Limb (tissue), 2 donors: ENCODE measurements around the gene IL25.
"Not testable (repeated sequence)": the region's sequence is repeated elsewhere in the genome, so short reads cannot be mapped to it uniquely, and the experiment has no call there.

ENCODE experiments used
- DNase-seq, 2 donors: peaks; one replicate each; pipeline ENCODE4 v3.0.0-alpha.2; 2016; ENCODE audit errors: extremely low spot score in 2 of 2

The IL25 gene

GRCh38 chr14:23372509-23372908 lies at the start of gene IL25:
Gene IL25, plus strand, starts transcription at chr14:23372809.
- DNase-seq = no peak

GRCh38 chr14:23323838-23324454 lies 48.7 kb upstream of the IL25 start:
- no peak for DNase-seq

- DNase-seq = no peak
Measured at GRCh38 chr14:23324455-23324846, 48.2 kb upstream of the IL25 start.

GRCh38 chr14:23324993-23325392 lies 47.6 kb upstream of the IL25 start:
- DNase-seq = no peak

- DNase-seq = not testable (repeated sequence)
Measured at GRCh38 chr14:23325746-23326145, 46.9 kb upstream of the IL25 start.

- DNase-seq = no peak
Measured at GRCh38 chr14:23326491-23327332, 45.9 kb upstream of the IL25 start.

GRCh38 chr14:23327947-23328744 lies 44.5 kb upstream of the IL25 start:
- peak; percentile 73 to 77 for DNase-seq

- DNase-seq = no peak
Measured at GRCh38 chr14:23335623-23336022, 37.0 kb upstream of the IL25 start.

- DNase-seq = no peak
Measured at GRCh38 chr14:23339506-23340268, 32.9 kb upstream of the IL25 start.

GRCh38 chr14:23344481-23344880 lies 28.1 kb upstream of the IL25 start:
- no peak for DNase-seq

- DNase-seq = no peak
Measured at GRCh38 chr14:23345987-23346692, 26.5 kb upstream of the IL25 start.

GRCh38 chr14:23346693-23347405 lies 25.8 kb upstream of the IL25 start:
- DNase-seq = no peak

GRCh38 chr14:23347406-23348296 lies 25.0 kb upstream of the IL25 start:
- DNase-seq = no peak

GRCh38 chr14:23348297-23348655 lies 24.3 kb upstream of the IL25 start:
- no peak for DNase-seq

- no peak for DNase-seq
Measured at GRCh38 chr14:23349156-23349845, 23.3 kb upstream of the IL25 start.

- DNase-seq = no peak
Measured at GRCh38 chr14:23351681-23352505, 20.7 kb upstream of the IL25 start.

- DNase-seq = peak; percentile 90 to 93
Measured at GRCh38 chr14:23352506-23353432, 19.8 kb upstream of the IL25 start, which contains the start of gene SLC22A17. Gene SLC22A17, minus strand, starts transcription at chr14:23352887.
